H1 (cell line): ENCODE results near the gene BBS9. TPM values are rescaled to one million over a fixed set of nuclear protein-coding genes. Genes with fewer than 3 reads are reported as not detected.

Source experiments
- CTCF ChIA-PET: fragments of 300-600 bp; sonication (Branson Sonifier 250); formaldehyde crosslinking; loops from one replicate; lab custom pipeline; 2021; ENCODE audit not compliant: partially characterized antibody; lab: Charles Lee
- POLR2A ChIA-PET: fragments of 300-600 bp; sonication (Branson Sonifier 250); formaldehyde crosslinking; loops from one replicate; lab custom pipeline; 2021; ENCODE audit warnings: inconsistent platforms; ENCODE audit not compliant: partially characterized antibody; lab: Charles Lee
- DNase-seq, 2 experiments: peaks; one replicate each; pipeline versions ENCODE4 v3.0.0 to v3.0.0-alpha.2; 2010 to 2022; ENCODE audit warnings: low spot score in 2 of 2, low read depth in 1 of 2, mixed read lengths in 1 of 2
- FAIRE-seq: peaks from 2 replicates; lab custom pipeline; 2011; peaks lifted over from hg19 to GRCh38; lab: Jason Lieb, UNC
- H2AFZ ChIP-seq: 2 replicates; pipeline ENCODE4 v1.8.1; 2012; ENCODE audit warnings: low read length, inconsistent platforms
- H2AK5ac ChIP-seq: 2 replicates; pipeline ENCODE4 v1.6.1; 2013; ENCODE audit warnings: low read depth, low read length
- H2BK120ac ChIP-seq: replicated peaks from 2 replicates; pipeline ENCODE3; 2013; ENCODE audit warnings: low read depth, low read length, inconsistent platforms
- H2BK12ac ChIP-seq: 2 replicates; pipeline ENCODE4 v1.6.1; 2013; ENCODE audit warnings: low read depth, low read length
- H2BK15ac ChIP-seq: 2 replicates; pipeline ENCODE4 v1.6.1; 2013; ENCODE audit warnings: low read length
- H2BK20ac ChIP-seq: 2 replicates; pipeline ENCODE4 v1.6.1; 2013; ENCODE audit warnings: low read length
- H2BK5ac ChIP-seq: 2 replicates; pipeline ENCODE4 v1.6.1; 2013; ENCODE audit warnings: low read depth, low read length
- H3K14ac ChIP-seq: 2 replicates; pipeline ENCODE4 v1.6.1; 2013; ENCODE audit warnings: inconsistent platforms; ENCODE audit not compliant: insufficient read length
- H3K18ac ChIP-seq: 2 replicates; pipeline ENCODE4 v1.6.1; 2013; ENCODE audit warnings: low read length; ENCODE audit errors: extremely low read depth
- H3K23ac ChIP-seq: 2 replicates; pipeline ENCODE4 v1.6.1; 2013; ENCODE audit warnings: inconsistent platforms; ENCODE audit not compliant: insufficient read length
- H3K23me2 ChIP-seq: 2 replicates; pipeline ENCODE4 v1.6.1; 2013; ENCODE audit warnings: low read depth, low read length
- H3K27ac ChIP-seq: 2 replicates; pipeline ENCODE4 v1.6.1; 2011; ENCODE audit warnings: low read depth, low read length, inconsistent platforms
- H3K27me3 ChIP-seq, 4 experiments: replicated peaks in 1 of 4; 1 replicate in 1 of 4; 2 replicates in 3 of 4; pipeline versions ENCODE4 v1.6.1 to v1.8.1; 2011 to 2013; ENCODE audit warnings: low read length in 3 of 4, mild to moderate bottlenecking in 3 of 4, inconsistent platforms in 2 of 4, mixed read lengths in 2 of 4, moderate library complexity in 1 of 4; ENCODE audit not compliant: control insufficient read depth in 3 of 4, insufficient read depth in 3 of 4; ENCODE audit errors: extremely low read depth in 1 of 4
- H3K36me3 ChIP-seq, 4 experiments: 2 replicates each; pipeline versions ENCODE4 v1.6.1 to v1.8.1; 2011 to 2013; ENCODE audit warnings: mild to moderate bottlenecking in 4 of 4, low read length in 3 of 4, moderate library complexity in 2 of 4, control low read depth in 1 of 4, inconsistent platforms in 1 of 4; ENCODE audit not compliant: insufficient read depth in 4 of 4, control insufficient read depth in 2 of 4
- H3K4ac ChIP-seq: replicated peaks from 2 replicates; pipeline ENCODE3; 2013; ENCODE audit warnings: low read length, low read depth, mixed read lengths, inconsistent platforms; ENCODE audit not compliant: insufficient read length
- H3K4me1 ChIP-seq, 4 experiments: replicated peaks in 1 of 4; 1 replicate in 1 of 4; 2 replicates in 3 of 4; pipeline versions ENCODE4 v1.6.1 to v1.8.1; 2011 to 2013; ENCODE audit warnings: low read length in 3 of 4, inconsistent platforms in 2 of 4, mixed read lengths in 1 of 4; ENCODE audit not compliant: insufficient read depth in 4 of 4, control insufficient read depth in 3 of 4
- H3K4me2 ChIP-seq, 2 experiments: 2 replicates each; pipeline versions ENCODE4 v1.6.1 to v1.8.1; 2011 to 2013; ENCODE audit warnings: low read depth in 2 of 2, low read length in 2 of 2, control low read depth in 1 of 2, inconsistent platforms in 1 of 2, mild to moderate bottlenecking in 1 of 2; ENCODE audit not compliant: insufficient read depth in 1 of 2
- H3K4me3 ChIP-seq, 4 experiments: fragments of 200-600, 300-600 bp in 1 of 4; sonication (generic), shearing (Covaris generic), sonication (Bioruptor Twin) in 1 of 4; 2 replicates each; pipeline versions ENCODE4 v1.5.1 to v1.8.1; 2011 to 2016; ENCODE audit warnings: low read length in 4 of 4, low read depth in 3 of 4, control low read depth in 2 of 4, inconsistent platforms in 2 of 4, mild to moderate bottlenecking in 2 of 4, mixed read lengths in 1 of 4, moderate library complexity in 1 of 4; ENCODE audit not compliant: insufficient read depth in 2 of 4; ENCODE audit errors: extremely low read depth in 1 of 4
- H3K56ac ChIP-seq: replicated peaks from 2 replicates; pipeline ENCODE3; 2013; ENCODE audit warnings: low read depth, mild to moderate bottlenecking, mixed read lengths, low read length, inconsistent platforms; ENCODE audit not compliant: insufficient read length
- H3K79me1 ChIP-seq: 2 replicates; pipeline ENCODE4 v1.6.1; 2013; ENCODE audit warnings: low read depth, low read length, control low read depth
- H3K79me2 ChIP-seq, 2 experiments: 2 replicates each; pipeline versions ENCODE4 v1.6.1 to v1.8.1; 2012 to 2013; ENCODE audit warnings: low read length in 2 of 2, mild to moderate bottlenecking in 2 of 2, inconsistent platforms in 1 of 2; ENCODE audit not compliant: insufficient read depth in 2 of 2, control insufficient read depth in 1 of 2
- H3K9ac ChIP-seq, 4 experiments: replicated peaks in 1 of 4; 1 replicate in 1 of 4; 2 replicates in 3 of 4; pipeline versions ENCODE4 v1.6.1 to v1.8.1; 2011 to 2013; ENCODE audit warnings: low read depth in 3 of 4, low read length in 3 of 4, control low read depth in 2 of 4, mild to moderate bottlenecking in 2 of 4, moderate library complexity in 2 of 4, inconsistent platforms in 1 of 4; ENCODE audit errors: extremely low read depth in 1 of 4
- H3K9me3 ChIP-seq, 2 experiments: 2 replicates each; pipeline versions ENCODE4 v1.6.1 to v1.8.1; 2012 to 2013; ENCODE audit warnings: mild to moderate bottlenecking in 2 of 2, moderate library complexity in 2 of 2, control low read depth in 1 of 2, inconsistent platforms in 1 of 2, low read depth in 1 of 2, low read length in 1 of 2, mixed read lengths in 1 of 2; ENCODE audit not compliant: insufficient read depth in 2 of 2
- H4K20me1 ChIP-seq, 2 experiments: replicated peaks in 1 of 2; 2 replicates each; pipeline versions ENCODE3 to v1.8.1; 2011 to 2013; ENCODE audit warnings: inconsistent platforms in 2 of 2, low read length in 2 of 2, mild to moderate bottlenecking in 1 of 2; ENCODE audit not compliant: insufficient read depth in 2 of 2, control insufficient read depth in 1 of 2
- H4K5ac ChIP-seq: 2 replicates; pipeline ENCODE4 v1.6.1; 2013; ENCODE audit warnings: low read length, low read depth, mixed read lengths, inconsistent platforms; ENCODE audit not compliant: insufficient read length
- H4K8ac ChIP-seq: 2 replicates; pipeline ENCODE4 v1.8.0; 2013; ENCODE audit warnings: mild to moderate bottlenecking, moderate library complexity, low read length, inconsistent platforms; ENCODE audit not compliant: insufficient read depth; ENCODE audit errors: extremely low read depth
- H4K91ac ChIP-seq: replicated peaks from 2 replicates; pipeline ENCODE3; 2013; ENCODE audit warnings: low read length, mixed read lengths, inconsistent platforms; ENCODE audit not compliant: insufficient read length
- BRCA1 ChIP-seq: IDR thresholded peaks from 2 replicates; pipeline ENCODE4 v1.6.1; 2012; ENCODE audit warnings: low read depth, low read length, improper control_type of control experiment
- CTBP2 ChIP-seq: IDR thresholded peaks from 2 replicates; pipeline ENCODE4 v1.7.0; 2011; ENCODE audit warnings: borderline replicate concordance, mild to moderate bottlenecking, moderate library complexity, mixed read lengths, low read length; ENCODE audit not compliant: insufficient read depth, insufficient read length
- CTCF ChIP-seq, 3 experiments: IDR thresholded peaks; 1 replicate in 2 of 3; 2 replicates in 1 of 3; pipeline versions ENCODE4 v1.5.1 to v1.6.1; 2011; ENCODE audit warnings: low read length in 3 of 3, mild to moderate bottlenecking in 3 of 3, inconsistent platforms in 2 of 3, low read depth in 1 of 3, moderate library complexity in 1 of 3; ENCODE audit not compliant: insufficient read depth in 1 of 3; ENCODE audit errors: control extremely low read depth in 1 of 3
- TAF7 ChIP-seq: optimal IDR thresholded peaks from 2 replicates; pipeline ENCODE3; 2011; ENCODE audit warnings: low read depth, mild to moderate bottlenecking, inconsistent platforms, low read length, moderate library complexity, borderline replicate concordance
- YY1 ChIP-seq: IDR thresholded peaks from 2 replicates; pipeline ENCODE4 v1.6.1; 2011; ENCODE audit warnings: low read depth, mild to moderate bottlenecking, low read length
- WGBS, 2 experiments: shearing (Covaris generic) in 1 of 2; methylation state at CpG; one replicate each; pipeline versions ENCODE4 v1.1.6 to v1.1.7; 2013 to 2015; ENCODE audit warnings: low lambda C conversion rate in 2 of 2, mixed read lengths in 2 of 2, inconsistent platforms in 1 of 2, low coverage in 1 of 2, missing lambda C conversion rate in 1 of 2; ENCODE audit not compliant: insufficient replicate concordance in 2 of 2, insufficient coverage in 1 of 2, insufficient read length in 1 of 2; ENCODE audit errors: extremely low coverage in 1 of 2, missing lambda C conversion rate in 1 of 2; 5-methylcytosine and 5-hydroxymethylcytosine counted together
- polyA plus RNA-seq, 7 experiments: library from polyadenylated mRNA; depleted of rRNA in 3 of 7; stranded (reverse) in 5 of 7; unstranded in 2 of 7; fragments of >200 nt in 5 of 7; fragments of 200-250 nt in 2 of 7; gene quantifications; 1 replicate in 5 of 7; 2 replicates in 1 of 7; 4 replicates in 1 of 7; pipeline versions ENCODE4 v1.2.1 to v1.2.3, GENCODE V29; 2011 to 2013; ENCODE audit warnings: missing spikeins in 2 of 7, mixed read lengths in 2 of 7
- total RNA-seq: library from RNA; stranded (reverse); fragmentation: NEBNext Ultra II Directional; extraction: Animal tissue kit (Norgen Biotek cat#: 25700); gene quantifications from 2 replicates; pipeline ENCODE4 v1.2.1, GENCODE V29; 2021

Gene BBS9
- total and polyA plus RNA-seq, 2 of the 8 experiments (the other 6 are each of a cell fraction or from before 2014, with no cell fraction given) = 22.3 to 37.0 TPM

- FAIRE-seq (no peak), DNase-seq (no peak)
- POLR2A ChIA-PET = no interaction called here
- H3K14ac ChIP-seq = no peak overlapping the region
- H2BK15ac ChIP-seq = no peak overlapping the region
- 82% methylated on average over 3 of the region's 3 CpGs; no CpG with 5 or more reads in 1 of the 2 experiments for WGBS, 2 experiments
- no peaks in the 10 kb centered on the region for H3K27me3 ChIP-seq
- H2AK5ac ChIP-seq = no peak overlapping the region
- no peak overlapping the region for H2BK120ac ChIP-seq
- H3K56ac ChIP-seq = no peak overlapping the region
- H3K27ac ChIP-seq = no peak overlapping the region
- H3K4me2 ChIP-seq = no peak overlapping the region
- H2BK20ac ChIP-seq = no peak overlapping the region
- peaks cover 0 to 2% of the 10 kb centered on the region in 2 experiments for H4K20me1 ChIP-seq
- H3K23me2 ChIP-seq = no peaks in the 10 kb centered on the region
- no peak overlapping the region for H2BK12ac ChIP-seq
- CTCF ChIA-PET = interaction anchor here (0.5 to 1.3 kb wide), 3 partner anchors 24 to 136 kb away, joined by 3 read pairs; no protein-coding TSS in a partner anchor
- H4K8ac ChIP-seq = no peak overlapping the region
- no peak overlapping the region for H3K9ac ChIP-seq
- H4K5ac ChIP-seq = no peak overlapping the region
- H3K4ac ChIP-seq = no peak overlapping the region
- H3K9me3 ChIP-seq = no peaks in the 10 kb centered on the region
- H4K91ac ChIP-seq = no peak overlapping the region
- no peaks in the 10 kb centered on the region for H3K79me2 ChIP-seq
- H3K36me3 ChIP-seq = no peaks in the 10 kb centered on the region; a peak in 1 of 8 replicates
- no peak overlapping the region for H3K4me3 ChIP-seq
- H2AFZ ChIP-seq = no peak overlapping the region
- H2BK5ac ChIP-seq = no peak overlapping the region
- no peak overlapping the region for H3K23ac ChIP-seq
- no peaks in the 10 kb centered on the region for H3K79me1 ChIP-seq
- no peak overlapping the region for H3K18ac ChIP-seq
- H3K4me1 ChIP-seq = no peaks in the 10 kb centered on the region
- TF ChIP-seq CTCF (IDR thresholded peaks at IDR 0.05; ENCODE audit: control extremely low read depth in 1 of 3, insufficient read depth in 1 of 3, low read depth in 1 of 3, low read length in 3 of 3) = no peak
- no peak for TF ChIP-seq YY1
- TF ChIP-seq TAF7 = no peak
- no peak for TF ChIP-seq CTBP2
- TF ChIP-seq BRCA1 = no peak
Measured at GRCh38 chr7:33509206-33509605, 379.8 kb downstream of the BBS9 start.
